NCI-H446 (cell line): ENCODE data around the gene CACNA2D3.
"Not testable (repeated sequence)": the region's sequence is repeated elsewhere in the genome, so short reads cannot be mapped to it uniquely, and the experiment has no call there.

Experiments used
- DNase-seq, 2 experiments: peaks; one replicate each; lab custom pipeline; 2025; lab: John Stamatoyannopoulos, UW

Gene CACNA2D3

DNA sequence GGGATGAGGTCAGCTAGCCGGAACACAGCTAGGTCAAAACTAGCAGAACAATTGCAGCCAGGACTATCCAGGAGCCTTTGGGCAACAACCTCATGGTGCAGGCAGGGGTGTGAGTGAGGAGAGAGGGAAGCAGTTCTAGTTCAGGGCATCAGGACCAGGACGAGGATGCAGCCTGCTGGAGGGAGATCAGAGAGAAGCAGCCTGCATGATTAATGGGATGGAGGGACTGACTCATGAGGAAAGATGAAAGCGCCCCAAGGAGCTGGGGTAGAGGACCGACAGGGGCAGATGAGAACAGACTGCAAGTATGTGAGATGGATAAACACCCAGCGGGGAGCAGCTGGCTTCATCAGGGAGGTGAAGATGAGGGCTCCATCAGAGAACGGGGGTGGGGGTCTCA is 843.4 kb downstream of the CACNA2D3 start:
- DNase-seq, result no peak

DNA sequence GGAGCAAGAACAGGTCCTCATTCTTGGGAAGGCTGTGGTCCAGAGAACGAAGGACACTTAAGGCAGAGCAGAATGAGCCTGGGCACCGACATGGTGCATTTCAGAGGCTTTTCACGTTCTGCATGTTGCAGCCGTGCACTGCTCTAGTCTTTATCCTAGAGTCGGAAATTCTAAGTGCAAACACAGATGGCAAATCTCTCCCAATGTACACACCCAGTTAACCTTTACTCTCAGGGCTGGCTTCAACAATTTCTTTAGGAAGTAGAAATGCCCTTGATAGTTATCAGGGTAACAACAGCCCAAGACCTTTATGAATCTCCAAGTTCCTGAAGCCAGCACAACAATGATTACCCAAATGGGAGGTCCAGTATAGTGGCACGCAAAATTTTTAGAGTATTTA is 844.6 kb downstream of the CACNA2D3 start:
- DNase-seq, result no peak

DNA sequence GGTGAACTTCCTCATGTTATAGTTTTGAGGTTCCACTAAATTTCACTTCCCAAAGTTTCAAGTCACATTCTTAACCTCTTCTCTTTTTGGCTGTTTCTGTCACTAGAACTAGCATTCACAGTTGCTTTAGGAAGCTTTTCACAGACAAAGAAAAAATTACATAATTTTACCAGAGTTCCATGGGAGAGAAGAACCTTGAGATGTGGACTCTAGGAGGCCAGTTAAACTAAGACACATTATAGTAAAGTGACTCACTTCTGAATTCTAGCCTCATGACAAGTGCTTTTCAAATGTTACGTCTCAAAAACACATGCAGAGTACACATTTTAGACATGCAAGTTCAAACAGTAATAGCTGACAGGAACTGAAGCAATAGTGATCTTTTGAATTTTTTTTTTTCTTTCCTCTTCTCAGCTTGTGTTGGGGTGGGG is 845.4 kb downstream of the CACNA2D3 start:
- no peak for DNase-seq

DNA sequence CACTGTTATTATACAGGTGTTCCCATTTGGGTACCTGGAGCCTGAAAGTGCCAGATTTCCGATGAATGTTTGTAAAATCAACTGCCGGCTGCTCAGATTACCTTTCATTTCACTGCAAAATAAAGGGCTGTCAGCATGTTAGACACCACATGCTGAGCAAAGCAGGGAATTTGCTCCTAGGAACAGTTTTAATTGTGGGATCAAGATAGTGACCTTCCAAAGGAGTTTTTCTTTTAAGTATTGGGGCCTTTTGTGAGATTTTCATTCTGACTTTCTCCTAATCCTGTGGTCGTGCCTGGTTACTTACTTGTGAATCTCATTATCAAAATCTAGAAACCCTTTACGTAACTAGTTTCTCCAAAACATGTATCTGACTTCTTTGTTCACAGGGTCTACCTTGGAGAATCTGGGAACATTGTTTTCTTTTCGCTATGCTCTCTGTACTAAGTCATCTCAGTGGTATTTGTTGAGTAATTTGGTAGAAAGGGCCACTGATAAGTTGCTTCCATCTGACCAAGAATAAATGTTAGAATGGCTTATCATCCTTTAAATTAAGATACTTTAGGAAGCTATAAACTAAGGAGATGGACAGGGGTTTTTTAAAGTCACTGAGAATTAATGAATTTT is 846.3 kb downstream of the CACNA2D3 start:
- DNase-seq, result no peak

DNA sequence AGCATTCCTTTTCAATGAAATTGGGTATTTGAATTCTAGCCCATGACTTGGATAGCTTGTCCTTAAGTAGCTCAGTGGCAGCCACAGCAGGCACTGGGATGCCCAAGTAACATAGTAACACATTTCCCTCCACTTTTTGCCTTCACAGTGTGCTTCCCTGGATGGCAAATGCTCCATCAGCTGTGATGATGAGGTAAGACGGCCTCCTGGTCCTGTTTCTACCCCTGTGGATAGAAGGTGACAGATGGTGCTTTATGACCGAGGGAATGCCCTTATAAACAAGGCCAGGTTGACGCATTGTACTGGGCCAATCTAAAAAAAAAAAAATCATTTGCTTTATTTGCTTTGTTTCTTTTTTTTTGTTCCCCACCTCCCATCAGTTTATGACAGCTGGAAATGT is 847.3 kb downstream of the CACNA2D3 start:
- DNase-seq, result no peak

DNA sequence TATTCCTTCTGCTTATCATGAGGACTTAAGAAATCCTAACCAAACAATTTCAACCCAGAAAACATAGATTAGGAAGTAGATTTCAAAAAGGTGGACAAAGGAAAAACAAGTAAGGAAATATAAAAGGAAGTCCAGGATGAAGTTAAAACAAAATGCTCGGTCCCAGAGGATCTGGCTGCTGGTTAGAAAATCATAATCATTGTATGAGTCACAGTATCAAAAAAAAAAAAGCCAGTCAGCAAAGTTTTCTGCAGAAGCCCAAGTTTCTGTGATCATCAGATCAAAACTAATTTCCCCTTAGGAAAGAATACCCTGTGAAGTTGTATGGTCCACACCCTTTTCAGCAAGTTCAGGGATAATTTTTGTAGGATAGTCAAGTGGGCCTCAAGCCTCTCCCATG is 848.5 kb downstream of the CACNA2D3 start:
- no peak for DNase-seq

DNA sequence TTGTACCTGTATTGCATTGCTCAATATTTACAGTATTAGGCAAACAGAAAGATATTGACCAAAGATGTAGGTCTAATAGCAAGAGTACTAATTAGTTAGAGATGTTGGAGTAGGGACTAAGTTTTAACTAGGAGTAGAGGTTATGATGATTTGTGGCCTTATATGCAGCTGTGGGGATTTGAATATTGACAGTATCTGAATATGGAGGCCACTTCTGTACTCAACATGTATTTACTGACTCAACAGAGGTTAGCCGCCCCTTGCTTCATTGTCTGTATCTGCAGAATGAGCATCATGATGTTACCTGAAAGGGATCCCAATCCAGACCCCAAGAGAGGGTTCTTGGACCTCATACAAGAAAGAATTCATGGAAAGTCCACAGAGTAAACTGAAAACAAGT is 855.1 kb downstream of the CACNA2D3 start:
- DNase-seq, result no peak

DNA sequence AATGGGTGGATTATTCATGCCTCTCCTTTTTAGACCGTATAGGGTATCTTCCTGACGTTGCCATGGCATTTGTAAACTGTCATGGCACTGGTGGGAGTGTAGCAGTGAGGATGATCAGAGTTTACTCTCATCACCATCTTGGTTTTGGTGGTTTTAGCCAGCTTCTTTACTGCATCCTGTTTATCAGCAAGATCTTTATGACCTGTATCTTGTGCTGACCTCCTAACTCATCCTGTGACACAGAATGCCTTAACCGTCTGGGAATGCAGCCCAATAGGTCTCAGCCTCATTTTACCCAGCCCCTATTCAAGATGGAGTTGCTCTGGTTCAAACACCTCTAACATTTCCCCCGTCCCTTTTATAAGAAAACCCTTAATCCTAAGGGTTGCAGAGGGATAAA is 855.6 kb downstream of the CACNA2D3 start:
- not testable (repeated sequence) for DNase-seq

DNA sequence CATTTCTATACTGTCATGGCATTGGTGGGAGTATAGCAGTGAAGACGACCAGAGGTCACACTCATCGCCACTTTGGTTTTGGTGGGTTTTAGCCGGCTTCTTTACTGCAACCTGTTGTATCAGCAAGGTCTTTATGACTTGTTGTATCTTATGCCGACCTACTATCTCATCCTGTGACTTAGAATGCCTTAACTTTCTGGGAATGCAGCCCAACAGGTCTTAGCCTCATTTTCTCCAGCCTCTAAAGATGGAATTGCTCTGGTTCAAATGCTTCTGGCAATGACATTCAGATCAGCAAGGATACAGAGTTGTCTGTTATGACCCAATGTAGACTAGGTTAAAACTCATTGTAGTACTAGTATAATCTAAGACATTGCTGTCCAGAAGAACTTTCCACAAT is 860.5 kb downstream of the CACNA2D3 start:
- no peak for DNase-seq

DNA sequence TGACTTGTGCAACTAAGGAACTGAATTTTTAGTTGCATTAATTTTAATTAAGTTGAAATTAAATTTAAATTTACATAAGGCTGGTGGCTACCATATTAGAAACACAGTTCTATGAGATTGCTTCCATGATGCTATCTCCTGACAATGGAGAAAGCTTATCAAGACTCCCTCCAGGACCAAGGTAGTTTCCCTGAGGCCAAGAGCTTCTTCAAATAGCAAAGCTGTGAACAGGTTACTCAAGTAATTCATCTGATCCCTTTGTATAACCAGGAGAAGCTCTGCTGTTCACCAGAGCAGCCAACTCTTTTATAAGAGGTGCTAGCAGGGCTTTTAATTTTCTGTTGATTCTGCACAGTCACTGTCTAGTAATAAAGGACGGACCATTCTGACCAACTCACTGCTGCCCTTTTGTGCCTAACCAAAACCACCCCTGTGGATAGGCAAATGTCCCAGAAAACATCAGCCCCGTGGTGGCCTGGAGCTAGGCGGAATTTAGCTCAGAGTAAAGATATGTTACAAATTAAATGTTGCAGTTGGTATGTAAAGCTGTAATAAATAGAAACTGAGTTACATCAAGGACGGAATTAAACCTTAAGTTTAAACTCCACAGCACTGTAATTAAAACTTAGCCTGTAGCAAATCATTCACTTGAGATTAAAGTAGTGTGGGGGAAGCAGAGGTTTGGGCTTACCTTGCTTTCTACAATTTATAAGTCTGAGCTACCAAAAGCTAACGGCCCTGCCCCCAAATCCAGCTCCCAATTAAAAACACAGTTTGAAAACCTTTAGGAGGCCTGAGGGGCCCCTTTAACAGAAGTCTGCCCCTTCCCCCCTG is 861.1 kb downstream of the CACNA2D3 start:
- no peak for DNase-seq

DNA sequence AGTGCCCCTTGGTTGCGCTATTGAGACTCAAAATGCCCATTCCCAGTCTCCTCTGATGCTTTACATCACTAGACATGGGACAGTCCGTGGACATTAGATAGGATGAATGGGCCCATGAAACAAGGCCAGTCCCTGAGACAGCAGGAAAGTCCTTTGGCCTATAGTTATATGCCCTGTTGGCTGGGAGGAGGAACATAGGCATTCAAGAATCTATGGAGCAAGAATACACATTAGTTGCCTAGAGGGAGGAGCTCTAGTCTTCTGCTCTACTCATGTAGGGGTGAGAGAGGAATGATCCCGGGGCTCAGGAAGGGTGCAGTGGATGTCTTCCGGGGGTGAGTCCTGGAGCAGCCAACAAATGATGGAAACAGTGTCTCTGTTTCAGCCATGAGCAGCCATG is 863.5 kb downstream of the CACNA2D3 start:
- DNase-seq, result no peak

DNA sequence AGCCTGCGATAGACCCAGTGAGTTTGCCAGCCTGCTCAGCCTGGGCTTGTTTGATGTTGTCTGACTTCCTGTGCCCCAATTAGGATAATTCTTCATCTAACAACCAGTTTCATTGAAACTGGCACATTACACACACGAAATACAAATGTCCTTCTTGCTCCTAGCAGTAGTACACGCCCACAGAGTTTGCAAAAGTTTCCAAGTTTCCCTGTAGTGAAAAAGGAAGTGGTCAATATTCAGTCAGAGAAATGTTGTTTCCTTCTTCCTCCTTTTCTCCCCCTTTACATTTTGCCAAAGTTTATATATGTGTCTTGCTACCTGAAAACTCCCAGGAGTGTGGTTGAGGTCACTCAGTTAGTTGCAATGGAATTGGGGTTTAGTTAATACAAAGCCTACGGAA is 863.9 kb downstream of the CACNA2D3 start:
- no peak for DNase-seq

DNA sequence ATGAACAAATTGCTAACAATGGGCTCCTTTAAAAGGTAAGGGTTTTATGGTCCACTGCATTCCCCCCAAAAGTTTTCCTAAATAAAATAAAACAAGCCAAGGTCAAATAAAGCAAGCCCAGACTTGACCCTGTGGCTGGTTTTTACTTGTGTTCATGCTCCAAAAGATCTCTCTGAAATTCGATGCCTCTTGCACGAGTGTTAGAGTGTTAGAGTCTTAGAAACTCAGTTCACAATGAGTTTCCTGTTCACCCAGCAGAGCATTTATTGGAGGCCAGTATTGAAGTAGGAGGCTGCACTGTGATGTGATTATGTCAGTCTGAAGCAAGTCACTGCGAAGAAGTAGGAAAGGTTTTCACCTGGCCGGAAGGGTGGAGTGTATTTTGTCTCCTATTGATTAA is 865.4 kb downstream of the CACNA2D3 start:
- no peak for DNase-seq

DNA sequence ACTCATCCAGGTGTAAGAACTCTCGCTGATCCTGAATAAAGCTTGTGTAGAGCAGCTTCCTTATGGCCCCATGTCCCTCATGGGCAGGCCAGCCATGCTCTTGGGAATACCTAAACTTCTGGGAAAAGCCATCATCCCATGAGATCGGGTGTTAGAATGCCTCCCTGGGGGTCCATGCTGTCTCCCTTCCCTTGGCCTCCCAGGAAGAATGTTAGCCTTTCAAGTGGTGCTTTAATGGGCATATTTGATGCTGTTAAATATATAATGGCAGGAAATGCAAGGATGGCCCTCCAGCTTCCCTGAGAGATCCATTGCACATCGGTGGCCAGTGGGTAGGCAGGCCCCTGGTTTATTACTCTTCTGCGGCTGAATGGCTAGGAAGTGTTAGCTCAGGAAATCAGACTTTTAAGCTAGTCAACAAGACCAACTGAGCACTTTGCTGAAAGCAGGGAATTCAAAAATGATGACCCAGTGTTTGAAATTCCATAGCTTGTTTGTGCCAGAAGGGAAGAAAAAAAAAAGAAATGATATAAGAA is 866.0 kb downstream of the CACNA2D3 start:
- DNase-seq, result no peak

DNA sequence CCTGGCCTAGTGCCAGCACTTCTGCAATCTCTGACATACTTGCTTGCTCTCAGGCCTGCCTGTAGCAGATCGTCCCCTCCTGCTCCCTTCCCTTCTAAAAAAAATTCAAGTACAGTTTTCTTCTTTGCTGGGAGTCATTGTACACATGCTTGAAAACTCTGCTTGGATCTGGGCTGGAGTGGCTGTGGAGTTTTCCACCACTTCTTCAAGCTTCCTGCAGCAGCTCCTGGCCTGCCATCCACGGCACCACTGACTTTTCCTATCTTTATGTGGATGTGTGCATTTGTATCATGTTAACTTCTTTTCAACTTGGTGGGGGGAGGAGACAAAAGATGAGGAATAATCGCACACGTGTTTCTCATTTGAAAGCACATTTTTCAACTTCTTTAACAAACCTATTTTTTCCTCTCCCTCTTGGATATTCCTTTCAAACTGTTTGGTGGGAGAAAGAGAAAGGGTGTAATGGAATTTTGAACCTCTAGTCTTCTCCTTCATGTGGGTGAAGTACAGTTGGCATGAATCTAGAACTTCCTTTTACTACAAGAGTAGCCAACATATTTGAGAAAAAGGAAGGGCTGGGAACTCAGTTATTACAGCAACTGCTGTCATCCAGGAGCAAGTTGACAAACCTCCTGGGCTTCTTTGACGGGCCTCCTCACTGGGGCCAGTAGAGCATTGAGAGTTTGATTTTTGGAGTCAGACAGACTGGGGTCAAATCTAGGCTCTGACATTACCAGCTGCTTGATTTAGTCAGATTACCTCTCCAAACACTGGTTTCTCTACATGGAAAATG is 866.7 kb downstream of the CACNA2D3 start:
- DNase-seq, result no peak

DNA sequence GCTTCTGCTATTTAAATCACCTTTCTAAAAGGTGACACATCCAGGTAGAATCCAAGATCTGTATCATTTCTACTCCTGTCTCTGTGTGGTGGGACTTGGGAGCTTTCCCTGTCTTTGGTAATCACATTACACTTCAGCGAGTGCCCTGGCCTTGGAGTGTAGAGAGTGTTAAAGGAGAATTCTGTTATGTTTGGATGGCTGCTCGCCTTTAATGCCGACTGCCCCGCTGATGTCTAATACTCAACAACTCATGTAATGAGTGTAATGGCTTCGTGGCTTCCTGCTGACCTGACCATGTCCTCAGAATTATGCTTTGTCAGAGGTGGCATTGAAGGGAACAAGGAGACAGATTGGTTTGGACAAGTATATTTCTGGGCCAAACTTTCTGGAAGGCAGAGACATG is 871.8 kb downstream of the CACNA2D3 start:
- no peak for DNase-seq

DNA sequence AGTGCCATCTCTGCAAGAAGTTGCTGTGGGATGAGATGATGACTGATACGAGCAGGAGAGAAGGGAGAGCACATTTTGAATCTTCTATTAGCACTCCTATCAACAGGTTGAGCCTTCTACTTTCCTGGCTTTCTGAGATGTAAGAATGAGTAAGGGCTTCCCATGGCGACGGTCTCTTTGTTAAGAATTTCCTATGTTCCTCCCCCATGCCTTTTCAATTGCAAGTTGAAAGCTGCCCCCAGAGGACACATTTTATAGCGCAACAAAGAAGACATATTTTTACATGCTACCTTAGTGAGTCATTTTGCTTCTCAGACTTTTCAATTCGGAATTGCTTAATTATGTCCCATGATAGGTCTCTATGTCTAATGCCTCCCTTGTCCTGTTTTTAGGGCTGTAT is 876.8 kb downstream of the CACNA2D3 start:
- DNase-seq, result no peak

DNA sequence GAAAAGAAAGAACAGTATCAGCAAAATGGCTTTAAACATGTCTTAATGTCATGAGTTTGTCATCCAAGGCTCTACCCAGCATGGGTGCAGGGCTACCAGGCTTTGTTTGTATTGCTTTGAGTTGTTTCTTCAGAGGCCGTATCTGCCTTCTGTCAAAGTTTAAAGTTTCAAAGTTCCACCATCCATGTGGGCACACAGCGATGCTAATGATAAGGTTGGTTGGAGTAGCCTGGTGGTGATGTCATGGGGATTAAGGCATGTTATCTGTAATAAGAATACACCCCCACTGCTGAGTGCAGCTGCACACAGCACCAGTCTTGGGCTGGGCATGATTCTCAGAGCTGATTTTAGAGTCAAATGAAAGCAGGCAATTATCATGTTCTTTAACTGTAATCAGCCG is 877.5 kb downstream of the CACNA2D3 start:
- no peak for DNase-seq

DNA sequence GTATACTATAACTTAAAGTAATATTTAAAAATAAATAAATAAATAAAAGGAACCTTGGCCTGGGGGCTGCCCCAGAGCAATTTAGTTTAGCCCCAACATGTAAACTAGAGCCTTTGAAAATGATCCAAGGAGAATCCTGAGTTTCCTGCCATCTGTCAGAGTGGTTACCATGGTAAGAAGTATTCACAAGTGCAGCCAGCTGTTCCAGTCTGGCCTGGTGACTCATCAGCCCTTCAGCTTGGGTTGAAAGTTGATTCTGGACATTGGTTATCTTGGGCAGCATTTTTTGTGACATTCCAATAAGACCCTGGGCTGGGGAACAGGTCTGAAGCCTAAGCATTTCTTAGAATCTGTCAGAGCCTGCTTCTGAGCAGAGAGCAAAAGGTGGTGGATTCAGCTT is 878.2 kb downstream of the CACNA2D3 start:
- peak in 1 of 2 experiments; percentile 48 for DNase-seq

DNA sequence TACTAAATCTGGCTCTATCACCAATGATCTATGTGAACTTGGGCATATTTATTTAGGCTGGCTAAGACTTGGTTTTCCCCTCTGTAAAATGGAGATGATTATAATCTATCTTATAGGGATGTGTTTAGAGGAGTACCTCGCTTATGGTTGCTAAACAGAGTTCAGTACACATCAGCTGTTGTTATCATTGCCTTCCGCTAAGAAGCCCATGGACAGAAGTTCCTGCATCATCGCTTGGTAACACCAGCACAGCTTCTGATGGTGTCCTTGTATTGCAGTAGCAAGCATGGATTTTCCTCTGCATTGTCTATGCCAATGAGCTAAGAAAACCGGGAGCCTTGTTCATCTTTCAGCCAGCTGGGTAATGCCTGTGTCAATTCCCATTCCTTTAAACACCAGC is 878.6 kb downstream of the CACNA2D3 start:
- no peak for DNase-seq

DNA sequence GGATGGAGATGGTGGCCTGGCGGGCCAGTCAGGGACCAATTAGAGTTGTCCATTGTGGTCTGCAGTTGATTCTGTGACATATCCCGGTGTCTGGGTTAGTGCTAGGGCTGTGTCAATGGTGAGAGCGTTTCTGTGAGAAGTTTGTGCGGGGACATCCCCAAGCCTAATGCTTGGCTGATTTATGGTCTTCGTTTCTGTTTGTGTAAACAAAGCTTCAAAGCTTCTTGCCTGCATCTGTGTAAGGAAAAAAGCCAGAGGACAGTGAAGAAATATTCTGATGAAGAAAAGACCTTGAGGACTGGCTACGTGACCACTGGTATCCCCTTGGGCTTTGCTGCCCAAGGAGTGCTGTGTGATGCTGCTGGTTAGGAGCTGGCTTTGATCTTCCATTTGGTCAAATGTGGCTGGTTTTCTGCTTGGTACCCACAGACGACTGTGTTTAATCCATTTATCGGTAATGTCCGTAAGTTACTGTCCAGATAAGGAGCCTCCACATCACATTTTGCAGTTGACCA is 880.1 kb downstream of the CACNA2D3 start:
- DNase-seq, result no peak

DNA sequence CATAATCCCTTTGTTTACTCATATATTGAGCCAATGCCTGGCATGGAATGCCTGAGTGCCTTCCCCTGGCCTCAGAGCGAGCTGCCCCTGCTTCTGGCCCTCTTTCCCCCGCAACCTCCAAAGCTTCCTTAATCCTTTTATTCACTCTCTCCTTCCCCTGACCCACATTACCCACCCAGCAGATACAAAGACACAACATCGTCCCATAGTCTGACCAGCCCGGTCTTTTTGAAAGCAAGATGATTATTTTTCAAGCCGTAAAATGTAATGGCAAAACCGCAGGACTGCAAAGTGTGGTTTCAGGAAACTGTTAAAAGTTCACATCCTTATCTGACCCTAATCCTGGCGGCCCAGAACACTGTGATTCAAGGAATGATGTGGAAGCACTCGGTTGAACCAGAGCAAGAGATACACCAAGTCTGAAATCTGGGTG is 883.9 kb downstream of the CACNA2D3 start:
- no peak for DNase-seq
